Gastroesophageal sphincter (tissue), 4 donors: Measurements from ENCODE around the gene FOXN1. TPM values are rescaled to one million over a fixed set of nuclear protein-coding genes. Genes with fewer than 3 reads are reported as not detected.
"Not testable (repeated sequence)": the region's sequence is repeated elsewhere in the genome, so short reads cannot be mapped to it uniquely, and the experiment has no call there.

Experiments used
- ATAC-seq: fragments of 150-250 bp; one replicate; pipeline ENCODE4 v1.9.1; 2016; ENCODE audit warnings: mild to moderate bottlenecking, moderate library complexity
- H3K27ac ChIP-seq, 4 donors: fragments of 200-600 bp; sonication (generic) in 3 of 4; 1 replicate in 3 of 4; 2 replicates in 1 of 4; pipeline ENCODE4 v1.5.1; 2016 to 2019
- H3K27me3 ChIP-seq: fragments of 200-600 bp; sonication (generic); one replicate; pipeline ENCODE4 v1.5.1; 2019
- H3K36me3 ChIP-seq, 2 donors: fragments of 200-600 bp; sonication (generic); one replicate each; pipeline ENCODE4 v1.5.1; 2019; ENCODE audit warnings: control low read depth in 1 of 2
- H3K4me1 ChIP-seq, 3 donors: fragments of 200-600 bp; sonication (generic); 1 replicate in 2 of 3; 2 replicates in 1 of 3; pipeline ENCODE4 v1.5.1; 2016 to 2019; ENCODE audit warnings: control low read depth in 2 of 3
- H3K4me3 ChIP-seq, 2 donors: fragments of 200-600 bp; sonication (generic); one replicate each; pipeline ENCODE4 v1.5.1; 2019; ENCODE audit warnings: mild to moderate bottlenecking in 1 of 2, moderate library complexity in 1 of 2
- H3K9me3 ChIP-seq, 3 donors: fragments of 200-600 bp; sonication (generic); one replicate each; pipeline ENCODE4 v1.5.1; 2017 to 2019; ENCODE audit warnings: control low read depth in 2 of 3
- CTCF ChIP-seq, 4 experiments: fragments of 200-600 bp in 2 of 4; fragments of 450-650 bp in 2 of 4; sonication (generic) in 1 of 4; IDR thresholded peaks; one replicate each; pipeline ENCODE4 v1.5.1; 2017 to 2019; ENCODE audit warnings: antibody characterized with exemption in 4 of 4, mild to moderate bottlenecking in 2 of 4, moderate library complexity in 2 of 4
- EP300 ChIP-seq: sonication (generic); formaldehyde crosslinking; IDR thresholded peaks from one replicate; pipeline ENCODE4 v1.6.1; 2017; ENCODE audit warnings: antibody characterized with exemption, mild to moderate bottlenecking
- POLR2A ChIP-seq, 2 donors: fragments of 450-650 bp; IDR thresholded peaks; one replicate each; pipeline ENCODE4 v1.6.1; 2017; ENCODE audit warnings: antibody characterized with exemption in 2 of 2, mild to moderate bottlenecking in 2 of 2, moderate library complexity in 1 of 2
- POLR2AphosphoS5 ChIP-seq: sonication (generic); formaldehyde crosslinking; IDR thresholded peaks from one replicate; pipeline ENCODE4 v1.6.1; 2017; ENCODE audit warnings: antibody characterized with exemption
- WGBS, 2 donors: methylation state at CpG; one replicate each; pipeline ENCODE4 v1.1.5; 2018; ENCODE audit warnings: low coverage in 1 of 2; 5-methylcytosine and 5-hydroxymethylcytosine counted together
- total RNA-seq, 4 donors: library from RNA; depleted of rRNA; stranded (reverse); fragments of >200 nt; gene quantifications; one replicate each; pipeline ENCODE4 v1.1.0, GENCODE V29; 2016

The FOXN1 gene
- total RNA-seq, result under 1 TPM in 1 of 4 donors, not detected in 3; 0.15 TPM

GRCh38 chr17:28505986-28506665 is at the start of gene FOXN1:
Gene FOXN1, plus strand, starts transcription at chr17:28506348. Its CDS starts 17,622 bp downstream, at chr17:28523970.
- H3K27me3 ChIP-seq, result peaks cover 60% of the 10 kb centered on the region
- 48 to 76% methylated on average over 3 to 7 of the region's 28 CpGs for WGBS, 2 donors
- TF ChIP-seq POLR2A (IDR thresholded peaks at IDR 0.05) (no peak), POLR2AphosphoS5 (no peak), EP300 (no peak), CTCF (IDR thresholded peaks at IDR 0.05) (no peak)

GRCh38 chr17:28457890-28458289 is 48.3 kb upstream of the FOXN1 start:
- Histone ChIP-seq H3K4me1 (no peaks in the 10 kb centered on the region), H3K4me3 (no peak overlapping the region), H3K36me3 (no peaks in the 10 kb centered on the region), H3K9me3 (no peaks in the 10 kb centered on the region), H3K27me3 (peaks cover under 1% of the 10 kb centered on the region), H3K27ac (no peak overlapping the region)
- no peak for ATAC-seq
- 62 to 84% methylated on average over 2 to 6 of the region's 6 CpGs for WGBS, 2 donors
- no peak for TF ChIP-seq POLR2A (IDR thresholded peaks at IDR 0.05)
- no peak for TF ChIP-seq POLR2AphosphoS5
- TF ChIP-seq EP300, result no peak
- TF ChIP-seq CTCF (IDR thresholded peaks at IDR 0.05), result no peak

More at GRCh38 chr17:28505986-28506665, at the start of gene FOXN1:
- H3K36me3 ChIP-seq, result no peaks in the 10 kb centered on the region
- no peak for ATAC-seq
- H3K4me3 ChIP-seq, result no peak within 1 kb of the TSS
- H3K9me3 ChIP-seq, result no peaks in the 10 kb centered on the region
- no peak within 1 kb of the TSS for H3K27ac ChIP-seq
- H3K4me1 ChIP-seq, result peaks cover 0 to 4% (median 0%) of the 10 kb centered on the region in 3 donors

GRCh38 chr17:28458881-28459280 is 47.3 kb upstream of the FOXN1 start:
- H3K27ac ChIP-seq, result not testable (repeated sequence)

GRCh38 chr17:28460901-28461300 is 45.2 kb upstream of the FOXN1 start:
- H3K4me1 ChIP-seq, result no peaks in the 10 kb centered on the region
- no peak for ATAC-seq
- TF ChIP-seq EP300 (no peak), POLR2A (IDR thresholded peaks at IDR 0.05) (no peak), POLR2AphosphoS5 (no peak), CTCF (IDR thresholded peaks at IDR 0.05) (no peak)
- H3K27me3 ChIP-seq, result peaks cover 25% of the 10 kb centered on the region
- no peaks in the 10 kb centered on the region for H3K9me3 ChIP-seq
- no peak overlapping the region for H3K27ac ChIP-seq
- H3K36me3 ChIP-seq, result no peaks in the 10 kb centered on the region
- WGBS, 2 donors, result 60 to 80% methylated on average over 1 to 2 of the region's 10 CpGs
- H3K4me3 ChIP-seq, result no peak overlapping the region

More at GRCh38 chr17:28458881-28459280, 47.3 kb upstream of the FOXN1 start:
- not testable (repeated sequence) for H3K4me1 ChIP-seq, H3K36me3 ChIP-seq, H3K4me3 ChIP-seq, ATAC-seq, H3K9me3 ChIP-seq
- peaks cover 11% of the 10 kb centered on the region for H3K27me3 ChIP-seq
- WGBS, 2 donors, result no CpG with 5 or more reads among the region's 32 CpGs

- TF ChIP-seq POLR2A (IDR thresholded peaks at IDR 0.05), result no peak
- no peak for TF ChIP-seq CTCF (IDR thresholded peaks at IDR 0.05)
- TF ChIP-seq POLR2AphosphoS5, result no peak
- TF ChIP-seq EP300, result no peak
- Histone ChIP-seq H3K4me3 (no peak overlapping the region), H3K27me3 (peaks cover 62% of the 10 kb centered on the region), H3K27ac (no peak overlapping the region), H3K36me3 (no peaks in the 10 kb centered on the region), H3K9me3 (no peaks in the 10 kb centered on the region), H3K4me1 (no peaks in the 10 kb centered on the region)
- 53 to 66% methylated on average over 8 of the region's 9 CpGs for WGBS, 2 donors
- no peak for ATAC-seq
Observed at GRCh38 chr17:28466001-28466400, 40.1 kb upstream of the FOXN1 start.
